ENCODE results near the gene FRS3. TPM values are rescaled to one million over a fixed set of nuclear protein-coding genes. Genes with fewer than 3 reads are reported as not detected.
A peak's percentile ranks its signal among the peaks of the same experiment; 100 is the strongest.

The FRS3 gene
- total RNA-seq, 1 experiment from 2014 or later = 5.9 TPM

GRCh38 chr6:41786451-41787218 lies 6.9 kb upstream of the FRS3 start:
- Histone ChIP-seq H3K4me2 (ENCODE audit: low read length) (peak overlapping the region; percentile 87), H3K36me3 (ENCODE audit: control insufficient read depth in 1 of 2, insufficient read depth in 2 of 2, low read length in 2 of 2) (peaks cover 21% of the 10 kb centered on the region in 2 experiments), H4K20me1 (ENCODE audit: insufficient read depth) (no peaks in the 10 kb centered on the region), H2AFZ (ENCODE audit: low read depth, low read length, poor library complexity, severe bottlenecking) (no peak overlapping the region), H3K27ac (ENCODE audit: low read depth, low read length) (peak overlapping the region; percentile 84), H3K27me3 (ENCODE audit: insufficient read depth, low read length) (no peaks in the 10 kb centered on the region), H3K9ac (ENCODE audit: low read length) (peak overlapping the region; percentile 98), H3K4me1 (ENCODE audit: control insufficient read depth in 1 of 2, insufficient read depth in 2 of 2, low read length in 2 of 2) (peaks cover 8 to 18% of the 10 kb centered on the region in 2 experiments), H3K9me3 (ENCODE audit: control insufficient read depth in 1 of 2, insufficient read depth in 1 of 2, low read depth in 1 of 2, low read length in 2 of 2) (no peaks in the 10 kb centered on the region), H3K79me2 (ENCODE audit: insufficient read depth, low read length) (peaks cover 30% of the 10 kb centered on the region), H3K4me3 (replicated peaks in 1 of 2; ENCODE audit: low read depth in 1 of 2, low read length in 2 of 2) (peak overlapping the region; percentile 67 to 98), H3K9me2 (ENCODE audit: insufficient read depth) (no peaks in the 10 kb centered on the region)
- peak; percentile 23 for DNase-seq (ENCODE audit: low read depth, low spot score)
- POLR2A ChIA-PET = interaction anchor here (0.7 to 2.6 kb wide), 5 partner anchors 16 to 264 kb away, joined by 3 to 10 read pairs (median 5); partner anchors contain the start of genes BYSL, MED20 and TAF8
- intact Hi-C loops (cut with micrococcal nuclease) = loop anchor here (1.0 to 10.0 kb wide), 4 partner anchors 135 to 428 kb away; partner anchors contain the start of genes BYSL, MED20 and MRPS10
- BruUV-seq (replicated peaks) = TSS peak; percentile 83
- ATAC-seq = peak; percentile 82
- RAD21 ChIA-PET (ENCODE audit: low non-redundant PET in 1 of 2, low total read pairs in 2 of 2, uncharacterized antibody in 2 of 2, unreplicated experiment in 2 of 2) = no interaction called here
- CTCF ChIA-PET = interaction anchor here (0.6 to 3.3 kb wide), 16 partner anchors 8 to 1112 kb away, joined by 3 to 31 read pairs (median 4); partner anchors contain the start of genes BYSL, CCND3, MED20 and TAF8
- TF ChIP-seq POLR2A (IDR thresholded peaks at IDR 0.05; ENCODE audit: borderline replicate concordance, extremely low read depth, insufficient read depth, insufficient read length) (peak; percentile 38), FOSL1 (IDR thresholded peaks at IDR 0.05; ENCODE audit: low read depth) (no peak), SIN3A (IDR thresholded peaks at IDR 0.05; ENCODE audit: low read depth) (no peak), SRF (IDR thresholded peaks at IDR 0.05; ENCODE audit: low read depth) (no peak), POLR2AphosphoS5 (IDR thresholded peaks at IDR 0.05; ENCODE audit: low read depth, low read length) (no peak; the same call in 1 of the 2 replicates)
- TF ChIP-seq, protein P1, sequence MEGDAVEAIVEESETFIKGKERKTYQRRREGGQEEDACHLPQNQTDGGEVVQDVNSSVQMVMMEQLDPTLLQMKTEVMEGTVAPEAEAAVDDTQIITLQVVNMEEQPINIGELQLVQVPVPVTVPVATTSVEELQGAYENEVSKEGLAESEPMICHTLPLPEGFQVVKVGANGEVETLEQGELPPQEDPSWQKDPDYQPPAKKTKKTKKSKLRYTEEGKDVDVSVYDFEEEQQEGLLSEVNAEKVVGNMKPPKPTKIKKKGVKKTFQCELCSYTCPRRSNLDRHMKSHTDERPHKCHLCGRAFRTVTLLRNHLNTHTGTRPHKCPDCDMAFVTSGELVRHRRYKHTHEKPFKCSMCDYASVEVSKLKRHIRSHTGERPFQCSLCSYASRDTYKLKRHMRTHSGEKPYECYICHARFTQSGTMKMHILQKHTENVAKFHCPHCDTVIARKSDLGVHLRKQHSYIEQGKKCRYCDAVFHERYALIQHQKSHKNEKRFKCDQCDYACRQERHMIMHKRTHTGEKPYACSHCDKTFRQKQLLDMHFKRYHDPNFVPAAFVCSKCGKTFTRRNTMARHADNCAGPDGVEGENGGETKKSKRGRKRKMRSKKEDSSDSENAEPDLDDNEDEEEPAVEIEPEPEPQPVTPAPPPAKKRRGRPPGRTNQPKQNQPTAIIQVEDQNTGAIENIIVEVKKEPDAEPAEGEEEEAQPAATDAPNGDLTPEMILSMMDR (IDR thresholded peaks at IDR 0.05 in 2 of 3, conservative IDR thresholded peaks at IDR 0.05 in 1 of 3; ENCODE audit: borderline replicate concordance in 1 of 3, insufficient read depth in 1 of 3, low read depth in 2 of 3, low read length in 2 of 3) = peak in 2 of 3 experiments; percentile 61 to 75; a peak in 4 of 6 replicates
